A673 (cell line): ENCODE measurements around the gene ESRRG. TPM values are rescaled to one million over a fixed set of nuclear protein-coding genes. Genes with fewer than 3 reads are reported as not detected.

ENCODE experiments used
- BruUV-seq: library from RNA; stranded (reverse); fragments of 400-500 nt; replicated peaks from 2 replicates; lab custom pipeline; 2021; lab: Mats Ljungman, UMichigan
- CTCF ChIA-PET: fragments of 300-600 bp; sonication (Branson Sonifier 250); formaldehyde crosslinking; loops from one replicate; lab custom pipeline; 2022; ENCODE audit warnings: antibody characterized with exemption; lab: Charles Lee
- POLR2A ChIA-PET: fragments of 300-600 bp; sonication (Branson Sonifier 250); formaldehyde crosslinking; loops from one replicate; lab custom pipeline; 2022; ENCODE audit warnings: antibody characterized with exemption; ENCODE audit not compliant: low non-redundant PET; lab: Charles Lee
- DNase-seq: peaks from one replicate; pipeline ENCODE4 v3.0.0-alpha.2; 2015; ENCODE audit warnings: low spot score
- H3K27ac ChIP-seq: fragments of 200-600 bp; sonication (generic); 2 replicates; pipeline ENCODE4 v1.5.1; 2016; ENCODE audit warnings: mixed run types, low read depth, mild to moderate bottlenecking, mixed read lengths, antibody characterized with exemption, low read length; ENCODE audit not compliant: poor library complexity, severe bottlenecking
- H3K27me3 ChIP-seq: fragments of 200-600 bp; sonication (generic); replicated peaks from 2 replicates; pipeline ENCODE4 v1.6.1; 2017; ENCODE audit warnings: mixed run types, low read depth, mild to moderate bottlenecking, mixed read lengths, antibody characterized with exemption, low read length; ENCODE audit not compliant: insufficient read depth, poor library complexity
- H3K36me3 ChIP-seq: fragments of 200-600 bp; sonication (generic); 2 replicates; pipeline ENCODE4 v1.6.1; 2016; ENCODE audit warnings: mixed run types, mild to moderate bottlenecking, mixed read lengths, antibody characterized with exemption, low read length; ENCODE audit not compliant: insufficient read depth, poor library complexity, severe bottlenecking
- H3K4me1 ChIP-seq: fragments of 200-600 bp; sonication (generic); 2 replicates; pipeline ENCODE4 v1.6.1; 2017; ENCODE audit warnings: mixed run types, mild to moderate bottlenecking, mixed read lengths, antibody characterized with exemption, low read length; ENCODE audit not compliant: insufficient read depth, poor library complexity, severe bottlenecking
- H3K4me3 ChIP-seq: fragments of 200-600 bp; sonication (generic); 2 replicates; pipeline ENCODE4 v1.5.1; 2016; ENCODE audit warnings: low read depth, mixed run types, mild to moderate bottlenecking, mixed read lengths, low read length; ENCODE audit not compliant: poor library complexity, severe bottlenecking
- H3K9me3 ChIP-seq: fragments of 200-600 bp; sonication (generic); 2 replicates; pipeline ENCODE4 v1.6.1; 2016; ENCODE audit warnings: mixed run types, low read depth, mild to moderate bottlenecking, mixed read lengths, antibody characterized with exemption, low read length; ENCODE audit not compliant: poor library complexity, severe bottlenecking
- CTCF ChIP-seq: fragments of 300-800, 200-600 bp; sonication (generic); conservative IDR thresholded peaks from 2 replicates; pipeline ENCODE4 v1.5.1; 2017; ENCODE audit warnings: low read depth, mild to moderate bottlenecking, antibody characterized with exemption, low read length, moderate library complexity, mixed read lengths
- EZH2 ChIP-seq: fragments of 200-600 bp; sonication (generic); IDR thresholded peaks from 2 replicates; pipeline ENCODE4 v1.6.1; 2017; ENCODE audit warnings: borderline replicate concordance, low read depth, mild to moderate bottlenecking, mixed read lengths, antibody characterized with exemption, low read length; ENCODE audit not compliant: poor library complexity, severe bottlenecking
- intact Hi-C: fragments of 100-400 bp; cut with micrococcal nuclease; formaldehyde crosslinking; loops from one replicate; pipeline ENCODE4 v1.10.0; 2022; ENCODE audit not compliant: unreplicated experiment
- total RNA-seq: library from RNA; stranded (reverse); gene quantifications from 2 replicates; pipeline ENCODE4 v1.2.3, GENCODE V29; 2021

The ESRRG gene
- total RNA-seq, 1 experiment from 2014 or later = not detected

GRCh38 chr1:216587715-216588114, 135.5 kb downstream of the ESRRG start:
- H3K27me3 ChIP-seq = peaks cover 8% of the 10 kb centered on the region
- ChIA-PET POLR2A (no interaction called here), CTCF (no interaction called here)
- no peak for DNase-seq
- TF ChIP-seq CTCF (no peak), EZH2 (no peak)
- no peak overlapping the region for H3K27ac ChIP-seq
- intact Hi-C loops = no loop called here
- no TSS peak for BruUV-seq
- H3K9me3 ChIP-seq = no peaks in the 10 kb centered on the region
- H3K36me3 ChIP-seq = no peaks in the 10 kb centered on the region
- no peaks in the 10 kb centered on the region for H3K4me1 ChIP-seq
- H3K4me3 ChIP-seq = no peak overlapping the region

- Histone ChIP-seq H3K27me3 (peaks cover 5% of the 10 kb centered on the region), H3K9me3 (no peaks in the 10 kb centered on the region), H3K4me1 (no peaks in the 10 kb centered on the region), H3K4me3 (no peak overlapping the region), H3K27ac (no peak overlapping the region), H3K36me3 (no peaks in the 10 kb centered on the region)
- intact Hi-C loops = no loop called here
- no peak for DNase-seq
- CTCF ChIA-PET = no interaction called here
- TF ChIP-seq EZH2 = no peak
- no peak for TF ChIP-seq CTCF
- POLR2A ChIA-PET = no interaction called here
- BruUV-seq = no TSS peak
These were observed 141.1 kb downstream of the ESRRG start for GRCh38 chr1:216582151-216582550.

- H3K4me1 ChIP-seq = no peaks in the 10 kb centered on the region
These were observed 142.6 kb downstream of the ESRRG start for GRCh38 chr1:216580538-216581057.

More at GRCh38 chr1:216580538-216581057, 142.6 kb downstream of the ESRRG start:
- no peak for DNase-seq
- H3K36me3 ChIP-seq = no peaks in the 10 kb centered on the region
- TF ChIP-seq CTCF = no peak
- no peak for TF ChIP-seq EZH2
- intact Hi-C loops = no loop called here
- BruUV-seq = no TSS peak
- ChIA-PET CTCF (no interaction called here), POLR2A (no interaction called here)
- no peak overlapping the region for H3K27ac ChIP-seq
- H3K9me3 ChIP-seq = no peaks in the 10 kb centered on the region
- H3K27me3 ChIP-seq = peaks cover 5% of the 10 kb centered on the region
- no peak overlapping the region for H3K4me3 ChIP-seq
